Neuron (in vitro differentiated cells): ENCODE data around the gene PRKRA.
A peak's percentile ranks its signal among the peaks of the same experiment; 100 is the strongest.
"Not testable (repeated sequence)": the region's sequence is repeated elsewhere in the genome, so short reads cannot be mapped to it uniquely, and the experiment has no call there.

Source experiments
- H2AFZ ChIP-seq: one replicate; pipeline ENCODE4 v1.6.1; 2013; ENCODE audit warnings: low read depth, mild to moderate bottlenecking, inconsistent platforms, low read length, moderate library complexity
- H3K27me3 ChIP-seq: one replicate; pipeline ENCODE4 v1.6.1; 2013; ENCODE audit warnings: low read length; ENCODE audit not compliant: insufficient read depth
- H3K36me3 ChIP-seq: one replicate; pipeline ENCODE4 v1.6.1; 2013; ENCODE audit warnings: low read length; ENCODE audit not compliant: insufficient read depth
- H3K4me1 ChIP-seq: one replicate; pipeline ENCODE4 v1.6.1; 2013; ENCODE audit warnings: low read length; ENCODE audit not compliant: insufficient read depth
- H3K4me3 ChIP-seq: 2 replicates; pipeline ENCODE4 v1.5.1; 2013; ENCODE audit warnings: mild to moderate bottlenecking, low read length, moderate library complexity
- H3K9me3 ChIP-seq: one replicate; pipeline ENCODE4 v1.6.1; 2013; ENCODE audit warnings: low read length

PRKRA gene

DNA sequence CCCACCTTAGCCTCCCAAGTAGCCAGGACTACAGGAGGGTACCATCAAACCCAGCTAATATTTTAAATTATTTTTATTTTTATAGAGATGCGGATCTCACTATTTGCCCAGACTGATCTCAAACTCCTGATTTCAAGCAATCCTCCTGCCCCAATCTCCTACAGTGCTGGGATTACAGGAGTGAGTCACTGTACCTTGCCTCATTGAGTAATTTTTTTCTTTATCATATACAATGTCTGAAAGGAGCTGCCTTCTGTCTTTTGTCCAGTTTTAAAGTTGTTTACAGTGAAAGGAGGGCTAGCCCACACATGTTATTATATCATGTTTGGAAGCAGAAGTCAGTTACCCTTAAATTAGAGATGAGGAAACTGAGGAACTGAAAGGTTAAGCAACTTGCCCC, 32.5 kb downstream of the PRKRA start:
- Histone ChIP-seq H3K27me3 (no peaks in the 10 kb centered on the region), H3K4me1 (peaks cover 2% of the 10 kb centered on the region), H3K36me3 (peaks cover 2% of the 10 kb centered on the region), H2AFZ (no peak overlapping the region), H3K9me3 (peaks cover 2% of the 10 kb centered on the region), H3K4me3 (no peak overlapping the region)

- H3K9me3 ChIP-seq, result peaks cover 2% of the 10 kb centered on the region
- no peaks in the 10 kb centered on the region for H3K27me3 ChIP-seq
- H3K4me3 ChIP-seq, result no peak overlapping the region
- no peak overlapping the region for H2AFZ ChIP-seq
- peaks cover 2% of the 10 kb centered on the region for H3K4me1 ChIP-seq
- H3K36me3 ChIP-seq, result peaks cover 2% of the 10 kb centered on the region
Measured at GRCh38 chr2:178417916-178418315, 33.1 kb downstream of the PRKRA start.

DNA sequence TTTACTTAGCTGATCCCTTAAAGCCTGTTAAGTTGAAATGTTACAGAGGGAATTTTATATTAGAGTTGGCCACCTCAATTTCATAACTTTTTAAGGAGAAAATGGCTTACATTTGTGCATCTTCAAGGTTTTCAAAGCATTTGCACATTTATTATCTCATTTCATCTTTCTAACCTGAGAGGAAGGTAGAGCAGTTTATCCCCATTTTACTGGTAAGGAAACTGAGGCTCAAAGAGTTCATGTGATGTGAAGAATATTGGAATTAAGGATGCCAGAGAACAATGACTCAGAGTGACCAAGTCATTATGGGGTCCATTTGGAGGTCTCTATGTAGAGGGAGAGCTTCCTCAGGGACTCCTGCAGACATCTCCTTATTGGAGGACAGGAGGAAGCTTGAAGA, 35.0 kb downstream of the PRKRA start:
- Histone ChIP-seq H3K27me3 (no peaks in the 10 kb centered on the region), H3K9me3 (peaks cover under 1% of the 10 kb centered on the region), H3K4me1 (peaks cover 2% of the 10 kb centered on the region), H3K36me3 (peaks cover 2% of the 10 kb centered on the region), H3K4me3 (no peak overlapping the region), H2AFZ (no peak overlapping the region)

DNA sequence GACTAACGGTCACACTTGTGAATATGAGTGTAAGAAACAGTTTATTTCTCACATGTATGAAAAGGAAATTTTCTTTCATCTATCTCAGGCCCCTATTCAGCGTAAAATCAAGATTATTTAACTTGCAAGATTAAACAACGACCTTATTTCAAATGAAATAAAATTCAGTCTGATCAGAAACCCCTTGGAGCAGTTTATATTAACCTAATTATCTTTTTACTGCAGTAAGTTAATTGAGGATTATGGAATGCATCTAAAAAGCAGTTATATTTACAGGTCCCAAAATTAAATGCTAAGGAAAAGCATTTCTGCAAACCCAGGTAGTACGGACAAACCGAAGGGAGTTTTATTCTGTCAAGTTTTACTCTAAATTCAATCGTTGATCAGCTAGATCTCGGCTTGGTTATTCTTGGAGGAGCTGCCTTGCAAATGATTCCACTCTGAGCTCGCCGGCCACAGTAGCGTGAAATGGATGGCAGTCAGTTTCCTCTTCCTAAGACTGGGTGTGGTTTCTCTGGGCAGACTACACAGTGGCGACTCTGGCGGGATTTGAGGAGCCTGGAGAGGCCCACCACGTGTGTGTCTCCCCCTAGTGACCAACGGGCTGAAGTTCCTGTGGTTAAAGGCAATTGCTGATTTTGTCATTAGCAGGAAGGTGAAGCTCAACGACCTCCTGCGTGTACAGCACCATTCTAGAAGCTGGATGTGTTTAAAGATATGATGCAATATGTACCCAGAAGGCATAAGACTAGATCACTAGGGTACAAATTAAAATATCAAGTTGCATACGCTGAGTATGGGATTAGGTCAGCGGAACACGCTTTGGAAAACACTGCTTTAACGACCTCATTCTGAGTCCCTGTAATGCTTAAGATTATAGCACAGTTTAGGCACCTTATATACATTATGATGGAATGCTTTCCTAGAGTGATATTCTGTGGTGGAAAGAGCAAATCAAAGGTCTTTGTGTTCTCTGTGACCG, 36.4 kb downstream of the PRKRA start:
- Histone ChIP-seq H3K36me3 (no peaks in the 10 kb centered on the region), H3K4me3 (peak overlapping the region; percentile 97), H3K4me1 (peaks cover 2% of the 10 kb centered on the region), H3K9me3 (no peaks in the 10 kb centered on the region), H2AFZ (peak overlapping the region; percentile 98), H3K27me3 (no peaks in the 10 kb centered on the region)

DNA sequence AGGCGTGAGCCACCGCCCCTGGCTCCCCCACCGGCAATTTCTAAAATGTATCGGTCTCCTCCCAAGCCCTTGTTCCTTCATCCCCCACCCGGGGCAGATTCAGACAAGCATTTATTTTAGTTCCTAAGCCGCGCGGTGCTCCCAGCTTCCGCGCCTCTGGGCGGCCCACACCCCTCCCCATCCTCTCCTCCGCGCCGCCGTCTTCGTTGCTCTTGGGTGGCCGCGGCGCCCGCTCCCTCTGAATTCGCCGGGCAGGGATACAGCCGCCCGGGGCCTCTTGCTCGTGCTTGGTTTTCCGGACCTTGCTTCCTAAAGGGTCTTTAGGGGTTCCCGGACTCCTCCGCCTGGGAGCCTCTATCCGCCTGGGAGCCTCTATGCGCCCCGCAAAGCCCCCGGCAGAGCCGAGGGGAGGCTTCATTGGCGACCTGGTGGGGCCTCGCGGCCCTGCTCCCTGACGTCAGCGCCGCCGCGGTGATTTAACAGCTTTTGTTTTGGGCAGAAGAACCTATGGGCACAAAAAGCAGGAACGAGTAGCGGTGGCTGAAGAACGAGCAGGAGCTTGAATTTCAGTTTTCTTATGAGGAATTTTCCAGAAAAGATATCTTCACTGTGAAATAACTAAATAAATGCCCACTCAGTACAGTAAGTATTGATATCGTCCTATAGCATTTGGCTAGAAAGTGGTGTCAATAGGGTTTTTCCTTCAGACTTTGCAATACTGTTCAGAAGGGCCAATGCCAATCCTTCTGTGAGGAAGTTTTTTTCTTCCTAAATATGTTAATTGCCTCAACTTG, 37.3 kb downstream of the PRKRA start:
- no peaks in the 10 kb centered on the region for H3K9me3 ChIP-seq
- H3K36me3 ChIP-seq, result no peaks in the 10 kb centered on the region
- H3K4me3 ChIP-seq, result peak overlapping the region; percentile 97
- no peaks in the 10 kb centered on the region for H3K27me3 ChIP-seq
- H3K4me1 ChIP-seq, result peaks cover 2% of the 10 kb centered on the region
- H2AFZ ChIP-seq, result peak overlapping the region; percentile 98

GRCh38 chr2:178412453-178412852, 38.5 kb downstream of the PRKRA start:
- H3K36me3 ChIP-seq, H3K27me3 ChIP-seq, H3K4me1 ChIP-seq, H3K9me3 ChIP-seq, H3K4me3 ChIP-seq, H2AFZ ChIP-seq: not testable (repeated sequence)

DNA sequence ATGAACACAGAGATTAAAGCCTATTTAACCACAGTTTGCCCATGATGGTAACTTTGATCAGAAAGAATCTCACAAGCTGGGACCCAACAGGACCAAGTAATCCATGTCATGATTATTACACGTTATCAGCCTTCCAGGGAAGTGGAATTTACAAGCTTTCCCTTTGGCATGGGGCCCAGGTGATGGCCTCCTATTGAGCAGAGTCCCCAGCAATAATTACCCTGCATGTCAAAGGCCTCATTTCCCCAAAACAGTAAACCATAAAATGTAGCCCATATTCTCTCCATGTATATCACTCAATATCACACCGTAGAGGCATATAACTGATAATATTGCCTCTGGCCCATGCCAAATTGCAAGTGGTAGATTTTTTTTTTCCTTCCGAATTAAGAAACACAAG, 38.9 kb downstream of the PRKRA start:
- Histone ChIP-seq H2AFZ (no peak overlapping the region), H3K4me3 (no peak overlapping the region), H3K9me3 (no peaks in the 10 kb centered on the region), H3K4me1 (peaks cover 2% of the 10 kb centered on the region), H3K36me3 (no peaks in the 10 kb centered on the region), H3K27me3 (no peaks in the 10 kb centered on the region)

- H3K9me3 ChIP-seq, result no peaks in the 10 kb centered on the region
- H3K4me3 ChIP-seq, result no peak overlapping the region
- no peaks in the 10 kb centered on the region for H3K4me1 ChIP-seq
- no peaks in the 10 kb centered on the region for H3K27me3 ChIP-seq
- H3K36me3 ChIP-seq, result no peaks in the 10 kb centered on the region
- no peak overlapping the region for H2AFZ ChIP-seq
Measured at GRCh38 chr2:178409261-178409660, 41.7 kb downstream of the PRKRA start.

DNA sequence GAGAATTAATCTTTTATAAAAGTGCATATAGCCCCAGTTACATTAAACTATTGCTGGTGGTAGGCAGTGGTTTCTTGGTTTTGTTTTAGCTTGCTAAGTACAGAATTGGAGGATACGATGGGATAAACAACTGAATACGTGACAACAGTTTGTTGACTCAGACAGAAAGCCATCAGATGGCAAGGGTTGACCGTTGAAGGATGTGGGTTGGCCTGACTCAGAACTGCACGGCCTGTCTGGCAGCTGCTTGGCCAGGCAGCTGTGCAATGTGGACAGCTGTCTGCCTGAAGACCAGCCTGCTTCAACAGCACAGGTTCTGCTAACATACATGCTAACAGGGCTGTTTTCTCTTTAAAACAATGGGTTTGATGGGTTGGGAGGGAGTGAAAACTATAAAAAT, 46.6 kb downstream of the PRKRA start:
- H3K9me3 ChIP-seq, result no peaks in the 10 kb centered on the region
- no peaks in the 10 kb centered on the region for H3K27me3 ChIP-seq
- H3K4me1 ChIP-seq, result no peaks in the 10 kb centered on the region
- H3K4me3 ChIP-seq, result no peak overlapping the region
- H2AFZ ChIP-seq, result no peak overlapping the region
- no peaks in the 10 kb centered on the region for H3K36me3 ChIP-seq

GRCh38 chr2:178403671-178404306, 47.2 kb downstream of the PRKRA start:
- H3K27me3 ChIP-seq, result no peaks in the 10 kb centered on the region
- no peak overlapping the region for H3K4me3 ChIP-seq
- H2AFZ ChIP-seq, result no peak overlapping the region
- H3K9me3 ChIP-seq, result no peaks in the 10 kb centered on the region
- H3K36me3 ChIP-seq, result no peaks in the 10 kb centered on the region
- no peaks in the 10 kb centered on the region for H3K4me1 ChIP-seq

- Histone ChIP-seq H3K4me1 (no peaks in the 10 kb centered on the region), H3K9me3 (no peaks in the 10 kb centered on the region), H2AFZ (no peak overlapping the region), H3K27me3 (no peaks in the 10 kb centered on the region), H3K36me3 (no peaks in the 10 kb centered on the region), H3K4me3 (no peak overlapping the region)
Measured at GRCh38 chr2:178401994-178402437, 49.0 kb downstream of the PRKRA start.

DNA sequence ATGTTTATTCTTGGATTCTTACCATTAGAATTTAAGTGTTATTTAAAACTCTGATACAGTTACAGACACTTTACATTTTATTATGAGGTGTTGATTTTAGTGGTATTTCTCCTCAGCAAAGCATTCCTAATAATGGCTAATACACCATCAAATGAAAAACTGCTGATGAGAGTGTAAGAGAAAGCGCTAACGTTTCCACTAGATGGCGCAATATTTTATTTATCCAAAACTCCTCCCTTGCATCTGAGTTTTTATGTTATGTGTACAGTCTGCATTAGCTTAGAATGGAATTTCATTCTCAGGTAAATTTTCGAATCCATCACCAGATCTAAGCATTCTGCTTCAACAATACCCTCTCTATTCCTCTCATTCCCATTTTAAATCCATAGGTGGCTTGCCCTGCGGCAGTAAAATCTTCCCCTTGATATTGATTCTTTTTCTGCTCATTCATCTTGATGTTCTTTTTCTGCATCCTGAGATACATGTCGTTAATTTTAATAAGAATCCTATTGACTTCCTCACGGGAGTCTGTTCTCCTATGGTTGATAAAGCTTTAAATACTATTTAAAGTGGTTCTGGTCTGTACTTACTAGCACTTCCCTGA, 53.9 kb downstream of the PRKRA start:
- H3K36me3 ChIP-seq, result no peaks in the 10 kb centered on the region
- no peak overlapping the region for H2AFZ ChIP-seq
- no peaks in the 10 kb centered on the region for H3K9me3 ChIP-seq
- H3K27me3 ChIP-seq, result no peaks in the 10 kb centered on the region
- no peak overlapping the region for H3K4me3 ChIP-seq
- peaks cover 7% of the 10 kb centered on the region for H3K4me1 ChIP-seq
